ENCODE measurements around the gene BIRC6. TPM values are rescaled to one million over a fixed set of nuclear protein-coding genes. Genes with fewer than 3 reads are reported as not detected.

Gene BIRC6
- total RNA-seq, 1 donor from 2014 or later = 98.0 TPM

GRCh38 chr2:32491346-32491745 lies 134.5 kb downstream of the BIRC6 start:
- H3K4me1 Mint-ChIP-seq (ENCODE audit: low read depth) = no peaks in the 10 kb centered on the region
- no peaks in the 10 kb centered on the region for H3K27me3 Mint-ChIP-seq
- DNase-seq (ENCODE audit: low spot score, unreplicated experiment) = no peak
- no peaks in the 10 kb centered on the region for H3K9me3 Mint-ChIP-seq (ENCODE audit: low read depth)
- peaks cover 5% of the 10 kb centered on the region for H3K36me3 Mint-ChIP-seq (ENCODE audit: insufficient read depth)
- TF ChIP-seq CTCF (IDR thresholded peaks at IDR 0.05; ENCODE audit: unreplicated experiment) = no peak
- no peak overlapping the region for H3K4me3 Mint-ChIP-seq (ENCODE audit: low read depth)
- no peak overlapping the region for H3K27ac Mint-ChIP-seq

- DNase-seq (ENCODE audit: low spot score, unreplicated experiment) = no peak
- Mint-ChIP-seq H3K9me3 (ENCODE audit: low read depth) (no peaks in the 10 kb centered on the region), H3K27me3 (no peaks in the 10 kb centered on the region), H3K27ac (no peak overlapping the region), H3K4me3 (ENCODE audit: low read depth) (no peak overlapping the region), H3K36me3 (ENCODE audit: insufficient read depth) (peaks cover 9% of the 10 kb centered on the region), H3K4me1 (ENCODE audit: low read depth) (no peaks in the 10 kb centered on the region)
- TF ChIP-seq CTCF (IDR thresholded peaks at IDR 0.05; ENCODE audit: unreplicated experiment) = no peak
Observed at GRCh38 chr2:32495139-32495538, 138.3 kb downstream of the BIRC6 start.

DNA sequence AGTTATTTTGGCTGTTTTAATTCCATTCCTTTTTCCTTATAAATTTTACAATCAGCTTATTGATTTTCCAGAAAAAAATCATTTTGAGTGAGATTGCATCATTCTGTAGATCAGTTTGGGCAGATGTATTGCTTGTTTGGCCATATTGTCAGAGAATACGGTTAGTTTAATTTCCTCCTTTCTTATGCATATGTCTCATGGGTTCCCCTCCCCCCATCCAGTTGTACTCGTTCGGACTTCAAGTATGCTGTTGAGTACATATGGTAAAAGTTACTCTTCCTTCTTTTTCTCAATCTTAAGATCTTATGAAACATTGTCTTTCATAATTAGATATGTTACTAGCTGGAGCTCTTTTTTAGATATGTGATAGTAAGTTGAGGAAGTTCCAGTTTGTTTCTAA lies 139.8 kb downstream of the BIRC6 start:
- no peak overlapping the region for H3K4me3 Mint-ChIP-seq (ENCODE audit: low read depth)
- no peak for DNase-seq (ENCODE audit: low spot score, unreplicated experiment)
- H3K36me3 Mint-ChIP-seq (ENCODE audit: insufficient read depth) = peaks cover 9% of the 10 kb centered on the region

DNA sequence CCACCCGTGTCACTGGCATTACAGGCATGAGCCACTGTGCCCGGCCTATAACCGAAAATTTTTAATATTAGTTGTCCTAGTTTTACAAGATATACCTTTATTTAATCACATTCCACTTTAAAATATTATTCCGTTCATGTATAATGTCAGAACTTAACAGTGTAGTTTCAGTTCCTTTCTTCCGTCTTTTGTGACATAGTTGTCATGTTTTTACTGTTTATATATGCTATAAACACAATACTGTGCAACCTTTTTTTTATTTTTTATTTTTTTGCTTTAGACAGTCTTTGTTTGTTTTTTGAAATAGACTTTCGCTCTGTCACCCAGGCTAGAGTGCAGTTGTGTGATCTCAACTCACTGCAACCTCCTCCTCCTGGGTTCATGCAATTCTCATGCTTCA lies 141.5 kb downstream of the BIRC6 start:
- H3K4me1 Mint-ChIP-seq (ENCODE audit: low read depth) = no peaks in the 10 kb centered on the region
- TF ChIP-seq CTCF (IDR thresholded peaks at IDR 0.05; ENCODE audit: unreplicated experiment) = no peak
- H3K27ac Mint-ChIP-seq = no peak overlapping the region
- H3K4me3 Mint-ChIP-seq (ENCODE audit: low read depth) = no peak overlapping the region
- DNase-seq (ENCODE audit: low spot score, unreplicated experiment) = no peak
- no peaks in the 10 kb centered on the region for H3K9me3 Mint-ChIP-seq (ENCODE audit: low read depth)
- H3K36me3 Mint-ChIP-seq (ENCODE audit: insufficient read depth) = peaks cover 15% of the 10 kb centered on the region
- no peaks in the 10 kb centered on the region for H3K27me3 Mint-ChIP-seq

More for the DNA sequence above, 139.8 kb downstream of the BIRC6 start:
- TF ChIP-seq CTCF (IDR thresholded peaks at IDR 0.05; ENCODE audit: unreplicated experiment) = no peak
- H3K9me3 Mint-ChIP-seq (ENCODE audit: low read depth) = no peaks in the 10 kb centered on the region
- H3K27me3 Mint-ChIP-seq = no peaks in the 10 kb centered on the region
- H3K27ac Mint-ChIP-seq = peak overlapping the region; percentile 81
- no peaks in the 10 kb centered on the region for H3K4me1 Mint-ChIP-seq (ENCODE audit: low read depth)

GRCh38 chr2:32502941-32503340 lies 146.1 kb downstream of the BIRC6 start:
- H3K36me3 Mint-ChIP-seq (ENCODE audit: insufficient read depth) = peaks cover 19% of the 10 kb centered on the region
- no peak for DNase-seq (ENCODE audit: low spot score, unreplicated experiment)
- no peaks in the 10 kb centered on the region for H3K27me3 Mint-ChIP-seq
- H3K4me3 Mint-ChIP-seq (ENCODE audit: low read depth) = no peak overlapping the region
- no peaks in the 10 kb centered on the region for H3K9me3 Mint-ChIP-seq (ENCODE audit: low read depth)
- no peak overlapping the region for H3K27ac Mint-ChIP-seq
- H3K4me1 Mint-ChIP-seq (ENCODE audit: low read depth) = no peaks in the 10 kb centered on the region
- TF ChIP-seq CTCF (IDR thresholded peaks at IDR 0.05; ENCODE audit: unreplicated experiment) = no peak
